Measurements from ENCODE around the gene CCDC187. TPM values are rescaled to one million over a fixed set of nuclear protein-coding genes. Genes with fewer than 3 reads are reported as not detected.

The CCDC187 gene
- total RNA-seq, 2 donors from 2014 or later: 0.02 TPM; not detected in 1

GRCh38 chr9:136331556-136332481 lies 27.9 kb upstream of the CCDC187 start:
- Mint-ChIP-seq H3K36me3 (no peaks in the 10 kb centered on the region), H3K9me3 (no peaks in the 10 kb centered on the region), H3K27ac (peak overlapping the region in 1 of 2 donors; percentile 81)
- ATAC-seq (no peak), DNase-seq (ENCODE audit: low spot score in 2 of 2) (no peak)

DNA sequence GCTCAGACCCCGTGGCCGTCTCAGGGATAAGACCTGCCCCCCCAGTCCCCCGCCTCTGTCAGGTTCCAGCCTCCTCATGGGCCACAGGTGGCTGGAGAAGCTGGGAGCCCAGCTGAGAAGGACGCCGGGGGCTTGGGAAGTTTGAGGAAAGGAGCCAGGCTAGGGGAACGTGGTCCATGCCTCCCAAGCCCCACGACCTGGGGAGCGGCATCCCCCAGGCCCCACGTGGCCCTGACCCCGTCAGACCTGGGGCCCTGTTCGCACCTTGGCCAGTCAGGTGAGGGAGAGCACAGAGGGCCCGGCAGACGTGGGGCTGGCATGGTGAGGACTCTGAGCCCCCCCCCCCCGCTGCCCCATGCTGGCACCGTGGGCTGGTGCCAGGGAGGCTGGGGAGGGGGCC lies 27.1 kb upstream of the CCDC187 start:
- Mint-ChIP-seq H3K27ac (no peak overlapping the region), H3K36me3 (no peaks in the 10 kb centered on the region), H3K9me3 (no peaks in the 10 kb centered on the region)
- DNase-seq (ENCODE audit: low spot score in 2 of 2): no peak
- no peak for ATAC-seq

DNA sequence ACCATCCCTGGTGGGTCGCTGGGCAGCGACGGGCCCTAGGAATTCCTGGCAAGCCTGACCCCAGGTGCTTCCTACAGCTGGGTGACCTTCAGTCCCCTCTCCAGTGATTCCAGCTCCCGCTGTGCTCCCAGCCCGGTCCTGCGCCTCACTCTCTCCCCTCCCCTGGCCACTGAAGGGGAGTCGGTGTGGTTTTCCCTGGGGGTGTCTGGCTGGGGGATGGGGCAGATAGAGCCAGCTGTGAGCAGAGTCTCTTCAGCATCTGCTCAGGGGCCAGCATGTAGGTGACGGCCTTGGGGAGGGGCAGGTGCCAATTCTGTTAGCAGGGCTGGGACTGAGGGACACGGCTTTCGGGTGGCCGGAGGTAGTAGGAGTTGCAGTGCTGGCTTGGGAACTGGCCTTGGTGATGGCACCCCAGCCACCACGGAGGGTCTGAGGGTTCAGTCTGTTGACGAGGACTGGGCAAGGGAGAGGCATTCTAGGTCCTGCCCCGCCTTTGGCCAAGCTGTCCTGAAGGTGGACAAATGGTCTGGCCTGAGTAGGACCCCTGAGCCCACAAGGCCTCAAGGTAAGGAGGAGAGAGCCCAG lies 26.6 kb upstream of the CCDC187 start:
- Mint-ChIP-seq H3K36me3 (no peaks in the 10 kb centered on the region), H3K9me3 (no peaks in the 10 kb centered on the region), H3K27ac (no peak overlapping the region)
- ATAC-seq (no peak), DNase-seq (ENCODE audit: low spot score in 2 of 2) (no peak)

DNA sequence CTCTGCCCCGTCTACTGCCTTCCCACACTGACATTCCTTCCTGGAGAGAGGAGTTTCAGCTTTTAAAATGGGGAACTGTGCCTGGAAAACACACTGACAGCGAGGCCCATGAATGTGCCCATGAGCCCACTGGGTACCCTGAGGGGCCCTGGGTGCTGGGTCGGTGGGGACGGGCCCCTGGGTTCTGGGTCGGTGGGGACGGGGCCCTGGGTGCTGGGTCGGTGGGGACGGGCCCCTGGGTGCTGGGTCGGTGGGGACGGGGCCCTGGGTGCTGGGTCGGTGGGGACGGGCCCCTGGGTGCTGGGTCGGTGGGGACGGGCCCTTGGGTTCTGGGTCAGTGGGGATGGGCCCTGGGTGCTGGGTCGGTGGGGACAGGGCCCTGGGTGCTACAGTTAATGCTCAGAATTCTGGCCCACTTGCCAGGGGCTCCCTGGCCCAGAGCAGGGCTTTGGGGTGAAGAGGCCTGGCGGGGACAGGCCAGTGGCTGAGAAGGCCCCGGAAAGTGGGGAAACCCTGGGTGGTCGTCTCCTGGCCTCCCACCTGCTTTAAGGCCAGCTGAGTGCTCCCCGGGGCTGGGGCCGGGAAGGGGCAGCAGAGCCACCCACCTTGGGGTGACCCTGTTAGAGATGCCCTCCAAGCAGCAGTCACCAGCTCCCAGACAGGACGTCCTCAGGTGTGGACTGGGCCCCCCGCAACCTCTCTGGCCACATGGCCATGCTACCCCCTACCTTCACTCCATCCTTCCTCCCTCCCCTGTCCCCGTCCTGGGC lies 25.9 kb upstream of the CCDC187 start:
- ATAC-seq (no peak), DNase-seq (ENCODE audit: low spot score in 2 of 2) (no peak)
- Mint-ChIP-seq H3K9me3 (no peaks in the 10 kb centered on the region), H3K36me3 (no peaks in the 10 kb centered on the region), H3K27ac (no peak overlapping the region)

DNA sequence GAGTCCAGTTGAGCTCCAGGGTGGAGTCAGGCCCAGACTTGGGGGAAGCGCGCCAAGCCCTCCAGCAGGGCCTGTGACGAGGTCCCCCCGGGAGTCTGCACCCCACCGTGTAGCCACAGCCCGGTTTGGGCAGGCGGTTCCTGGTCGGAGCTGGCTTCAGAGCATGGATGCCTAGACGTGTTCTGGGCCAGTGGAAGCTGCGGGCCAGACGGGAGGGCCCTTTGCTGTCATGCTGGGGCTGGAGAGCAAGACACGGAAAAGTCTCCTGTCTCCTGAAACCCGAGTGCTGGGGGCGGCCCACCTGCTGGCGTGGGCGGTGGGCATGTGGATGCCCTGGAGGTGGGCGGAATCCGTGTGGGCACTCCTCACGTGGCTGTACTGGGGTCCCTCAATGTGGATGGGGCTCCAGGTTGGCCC lies 25.3 kb upstream of the CCDC187 start:
- no peak overlapping the region for H3K27ac Mint-ChIP-seq
- H3K36me3 Mint-ChIP-seq: no peaks in the 10 kb centered on the region
- DNase-seq (ENCODE audit: low spot score in 2 of 2): no peak
- ATAC-seq: no peak
- no peaks in the 10 kb centered on the region for H3K9me3 Mint-ChIP-seq

GRCh38 chr9:136328622-136329041 lies 24.7 kb upstream of the CCDC187 start:
- Mint-ChIP-seq H3K27ac (peak overlapping the region; percentile 40 to 89), H3K36me3 (no peaks in the 10 kb centered on the region), H3K9me3 (no peaks in the 10 kb centered on the region)
- ATAC-seq (no peak), DNase-seq (ENCODE audit: low spot score in 2 of 2) (no peak)

DNA sequence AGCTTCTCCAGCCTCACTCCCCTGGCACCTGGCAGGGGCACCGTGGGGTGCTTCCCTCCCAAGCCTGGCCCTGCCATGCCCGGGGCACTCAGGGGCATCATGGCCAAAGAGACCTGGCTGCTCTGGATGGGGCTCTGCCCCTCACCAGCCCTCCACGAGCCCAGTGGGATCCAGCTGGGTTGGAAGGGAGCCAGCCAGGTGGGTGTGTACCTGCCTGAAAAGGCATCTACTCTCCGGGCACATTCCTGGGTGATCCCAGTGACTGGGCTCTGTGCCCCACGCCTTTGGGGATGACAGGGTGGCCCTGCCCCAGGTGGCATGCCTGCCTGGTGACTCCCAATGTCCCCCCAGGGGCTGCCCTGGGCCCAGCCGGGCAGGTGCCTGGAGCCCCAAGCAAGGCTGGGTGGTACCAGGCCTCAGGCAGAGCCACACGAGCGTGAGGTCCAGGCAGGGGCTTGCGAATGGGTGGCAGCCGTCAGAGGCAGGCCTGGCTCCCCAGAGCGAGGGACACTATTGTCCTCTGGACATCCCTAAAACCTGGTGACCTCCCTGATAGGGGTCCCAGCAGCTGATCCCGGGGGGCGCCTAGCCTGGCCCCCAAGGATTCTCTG lies 24.2 kb upstream of the CCDC187 start:
- DNase-seq (ENCODE audit: low spot score in 2 of 2): no peak
- no peaks in the 10 kb centered on the region for H3K9me3 Mint-ChIP-seq
- ATAC-seq: peak; percentile 27
- no peaks in the 10 kb centered on the region for H3K36me3 Mint-ChIP-seq
- H3K27ac Mint-ChIP-seq: peak overlapping the region in 1 of 2 donors; percentile 40

DNA sequence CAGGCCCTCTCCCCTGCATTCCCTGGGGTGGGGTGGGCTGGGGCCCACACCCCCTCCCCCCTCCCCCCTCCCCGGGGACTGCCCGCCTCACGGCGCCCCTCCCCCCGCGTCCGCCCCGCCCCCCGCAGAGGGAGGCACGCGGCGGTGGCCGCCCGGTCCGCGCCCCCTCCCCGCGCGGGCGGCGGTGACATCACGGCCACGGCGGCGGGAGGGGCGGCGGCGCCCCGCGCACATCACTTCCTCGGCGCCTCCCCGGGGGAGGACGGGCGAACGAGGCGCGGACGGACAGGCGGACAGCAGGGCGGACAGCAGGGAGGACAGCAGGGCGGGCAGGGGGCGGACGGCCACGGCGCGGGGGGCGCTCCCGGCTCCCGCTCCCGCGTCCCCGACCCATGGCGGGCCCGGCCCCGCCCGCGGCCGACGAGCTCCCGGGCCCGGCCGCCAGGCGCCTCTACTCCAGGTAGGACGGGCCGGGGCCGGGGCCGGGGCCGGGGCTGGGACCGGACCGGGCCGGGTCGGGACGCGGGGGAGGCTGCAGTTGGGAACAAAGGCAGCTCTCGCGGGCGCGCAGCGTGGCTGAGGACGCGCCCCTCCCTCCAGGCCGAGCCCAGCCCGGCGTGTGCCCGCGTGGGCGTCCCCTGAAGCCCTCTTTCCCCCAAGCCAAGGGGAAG lies 23.5 kb upstream of the CCDC187 start, which contains the start of gene GPSM1:
Gene GPSM1, plus strand, starts transcription at position 236 of the 671 bp plus-strand sequence. Its CDS starts 157 bp downstream, at position 393.
- Mint-ChIP-seq H3K36me3 (no peaks in the 10 kb centered on the region), H3K9me3 (no peaks in the 10 kb centered on the region), H3K27ac (peak within 1 kb of the TSS in 1 of 2 donors; percentile 40)
- ATAC-seq (peak; percentile 65 to 75), DNase-seq (ENCODE audit: low spot score in 2 of 2) (peak in 1 of 2 donors; percentile 51)

DNA sequence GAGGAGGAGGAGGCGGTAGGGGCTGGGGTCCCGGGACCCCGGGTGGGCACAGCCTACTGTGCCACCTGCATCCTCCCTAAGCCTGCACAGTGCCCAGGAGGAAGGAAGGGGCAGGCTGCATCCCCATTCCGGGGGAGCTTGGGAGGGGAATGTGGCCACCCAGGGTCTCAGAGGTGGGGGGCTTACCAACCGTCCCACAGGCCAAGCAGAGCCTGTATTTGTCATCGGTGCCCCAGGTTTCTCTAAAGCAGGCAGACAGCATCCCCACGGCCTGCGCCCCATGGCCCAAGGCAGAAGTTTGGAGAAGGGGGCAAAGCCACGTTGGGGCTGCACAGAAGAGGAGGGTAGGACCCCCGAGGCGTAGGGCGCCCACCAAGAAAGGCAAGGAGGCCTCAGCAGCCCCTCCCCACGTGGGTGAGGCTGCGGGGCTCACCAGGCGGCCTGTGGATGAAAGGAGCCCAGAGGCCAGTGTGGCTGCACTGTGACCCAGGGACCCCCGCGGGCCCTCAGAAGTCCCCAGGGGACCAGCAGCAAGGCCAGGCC lies 22.9 kb upstream of the CCDC187 start:
- ATAC-seq: peak; percentile 18 to 37
- H3K27ac Mint-ChIP-seq: no peak overlapping the region

DNA sequence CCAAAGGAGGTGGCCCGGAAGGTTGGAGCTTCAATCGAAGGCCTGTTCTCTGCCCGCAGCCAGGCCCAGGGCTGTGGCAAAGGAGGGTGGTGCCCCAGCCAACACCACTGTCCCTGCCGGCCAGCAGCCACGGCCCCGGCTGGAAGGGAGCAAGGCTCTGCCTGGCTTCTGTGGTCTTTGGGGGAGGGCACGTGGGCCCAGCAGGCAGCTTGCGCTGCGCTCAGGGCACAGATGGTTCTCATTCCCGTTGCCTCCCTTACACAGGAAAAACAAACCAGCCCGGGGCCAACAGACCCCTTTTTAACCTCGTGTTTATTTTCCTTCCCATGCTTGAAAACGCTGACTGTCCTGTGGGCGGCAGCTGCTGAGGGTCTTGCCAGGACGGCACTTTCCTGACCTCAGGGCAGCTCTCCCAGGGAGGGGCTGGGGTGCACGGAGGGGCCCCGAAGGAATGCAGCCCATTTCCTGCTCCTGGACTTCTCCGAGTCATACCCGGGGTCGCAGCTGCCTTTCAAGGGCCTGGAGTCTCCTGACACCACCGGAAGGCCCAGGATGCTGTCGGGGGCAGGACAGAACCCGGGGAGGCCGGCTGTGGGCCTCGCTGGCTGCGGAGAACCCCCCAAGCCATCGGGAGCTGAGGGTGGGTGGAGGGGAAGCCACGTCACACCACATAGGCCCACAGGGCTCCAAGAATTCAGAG lies 22.3 kb upstream of the CCDC187 start:
- H3K27ac Mint-ChIP-seq: no peak overlapping the region
- DNase-seq (ENCODE audit: low spot score in 2 of 2) (no peak), ATAC-seq (no peak)
- no peaks in the 10 kb centered on the region for H3K36me3 Mint-ChIP-seq
- no peaks in the 10 kb centered on the region for H3K9me3 Mint-ChIP-seq

More for the DNA sequence above, 22.9 kb upstream of the CCDC187 start:
- H3K36me3 Mint-ChIP-seq: no peaks in the 10 kb centered on the region
- H3K9me3 Mint-ChIP-seq: no peaks in the 10 kb centered on the region
- DNase-seq (ENCODE audit: low spot score in 2 of 2): no peak

- no peaks in the 10 kb centered on the region for H3K9me3 Mint-ChIP-seq
- no peak overlapping the region for H3K27ac Mint-ChIP-seq
- ATAC-seq (no peak), DNase-seq (ENCODE audit: low spot score in 2 of 2) (no peak)
- H3K36me3 Mint-ChIP-seq: no peaks in the 10 kb centered on the region
Measured at GRCh38 chr9:136325358-136325757, 21.5 kb upstream of the CCDC187 start.

GRCh38 chr9:136324501-136325300 lies 20.8 kb upstream of the CCDC187 start:
- no peak overlapping the region for H3K27ac Mint-ChIP-seq
- no peaks in the 10 kb centered on the region for H3K9me3 Mint-ChIP-seq
- no peak for ATAC-seq
- no peak for DNase-seq (ENCODE audit: low spot score in 2 of 2)
- H3K36me3 Mint-ChIP-seq: no peaks in the 10 kb centered on the region

GRCh38 chr9:136323371-136323789 lies 19.5 kb upstream of the CCDC187 start:
- ATAC-seq: no peak
- no peaks in the 10 kb centered on the region for H3K36me3 Mint-ChIP-seq

GRCh38 chr9:136322756-136323330 lies 18.9 kb upstream of the CCDC187 start:
- Mint-ChIP-seq H3K27ac (no peak overlapping the region), H3K9me3 (no peaks in the 10 kb centered on the region)

More at GRCh38 chr9:136323371-136323789, 19.5 kb upstream of the CCDC187 start:
- Mint-ChIP-seq H3K9me3 (no peaks in the 10 kb centered on the region), H3K27ac (no peak overlapping the region)
- no peak for DNase-seq (ENCODE audit: low spot score in 2 of 2)

More at GRCh38 chr9:136322756-136323330, 18.9 kb upstream of the CCDC187 start:
- no peaks in the 10 kb centered on the region for H3K36me3 Mint-ChIP-seq
- no peak for DNase-seq (ENCODE audit: low spot score in 2 of 2)
- no peak for ATAC-seq

All from activated naive CD4-positive, alpha-beta T cell treated with anti-CD3 and anti-CD28 coated beads, Interleukin-2, amount 50 U/mL, for 72 hours (primary cell).